Stimulated activated CD8-positive, alpha-beta memory T cell treated with anti-CD3 and anti-CD28 coated beads, Interleukin-7, amount 100 ng/mL, for 48 hours (primary cell): ENCODE results near the gene TTC39A.
"Not testable (repeated sequence)": the region's sequence is repeated elsewhere in the genome, so short reads cannot be mapped to it uniquely, and the experiment has no call there.

Experiments used
- DNase-seq, 2 donors: peaks; one replicate each; pipeline ENCODE4 v3.0.0-alpha.2; 2020; ENCODE audit warnings: low read depth in 1 of 2; ENCODE audit errors: extremely low read depth in 1 of 2

TTC39A gene

GRCh38 chr1:51340380-51340779, 10.0 kb upstream of the TTC39A start:
- no peak for DNase-seq

GRCh38 chr1:51336711-51337110, 6.3 kb upstream of the TTC39A start:
- no peak for DNase-seq

DNA sequence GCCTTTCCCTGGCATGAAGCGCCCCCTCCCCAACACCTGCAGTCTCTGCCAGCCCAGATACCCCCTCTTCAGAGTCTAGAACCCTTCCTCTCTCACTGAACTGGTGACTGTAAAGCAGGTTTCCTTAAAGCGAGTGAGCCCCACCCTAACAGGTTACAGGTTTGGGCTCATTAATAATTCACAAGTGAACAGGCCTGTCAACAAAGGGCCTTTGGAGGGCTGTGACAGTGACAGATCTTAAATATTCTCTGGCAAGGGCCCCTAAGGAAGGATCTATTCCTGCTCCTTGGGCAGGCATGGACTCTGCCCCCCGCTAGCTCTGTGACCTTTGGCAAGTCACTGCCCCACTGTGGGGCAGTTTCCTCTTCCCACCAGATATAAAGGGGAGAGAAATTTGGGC, 5.6 kb upstream of the TTC39A start:
- no peak for DNase-seq

DNA sequence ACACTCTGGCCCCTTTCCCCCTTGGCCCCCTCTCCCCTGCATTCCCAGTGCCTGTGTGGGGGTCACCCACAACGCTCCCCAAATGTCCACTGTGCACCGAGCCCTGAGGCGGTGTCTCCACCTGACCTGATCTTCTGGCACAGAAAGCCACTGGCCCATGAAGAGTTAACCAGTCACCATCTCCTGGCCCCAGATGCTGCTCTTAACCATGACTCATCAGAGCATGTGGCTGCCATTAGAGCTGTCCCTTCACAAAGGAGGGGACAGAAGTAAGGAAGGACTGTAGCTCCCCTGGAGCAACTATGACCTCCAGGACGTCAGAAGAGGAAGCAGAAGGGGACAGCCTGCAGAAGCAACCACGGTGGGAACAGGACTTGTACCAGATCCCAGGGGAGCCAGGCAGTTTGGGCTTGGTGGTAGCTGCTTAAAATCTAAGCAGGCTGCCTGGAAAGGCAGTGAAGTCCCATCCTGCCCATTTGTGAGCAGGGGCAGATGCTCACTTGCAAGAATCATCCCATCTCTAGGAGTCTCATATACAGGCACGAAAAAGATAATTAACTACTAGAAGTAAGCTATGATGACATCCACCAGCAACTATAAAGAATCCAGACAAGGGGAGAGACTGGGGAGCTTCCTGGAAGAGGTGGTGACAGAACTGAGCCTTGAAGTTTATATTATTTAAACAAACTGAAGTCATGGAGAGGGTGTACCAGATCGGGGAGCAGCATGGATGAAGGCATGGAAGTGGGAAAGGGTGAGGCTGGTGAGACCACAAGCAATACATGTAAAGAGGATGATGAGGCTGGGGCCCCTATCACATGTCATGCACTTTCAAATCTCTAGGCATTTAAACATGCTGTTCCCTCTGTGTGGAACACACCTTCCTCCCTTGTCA, 1.1 kb upstream of the TTC39A start:
- DNase-seq = no peak

DNA sequence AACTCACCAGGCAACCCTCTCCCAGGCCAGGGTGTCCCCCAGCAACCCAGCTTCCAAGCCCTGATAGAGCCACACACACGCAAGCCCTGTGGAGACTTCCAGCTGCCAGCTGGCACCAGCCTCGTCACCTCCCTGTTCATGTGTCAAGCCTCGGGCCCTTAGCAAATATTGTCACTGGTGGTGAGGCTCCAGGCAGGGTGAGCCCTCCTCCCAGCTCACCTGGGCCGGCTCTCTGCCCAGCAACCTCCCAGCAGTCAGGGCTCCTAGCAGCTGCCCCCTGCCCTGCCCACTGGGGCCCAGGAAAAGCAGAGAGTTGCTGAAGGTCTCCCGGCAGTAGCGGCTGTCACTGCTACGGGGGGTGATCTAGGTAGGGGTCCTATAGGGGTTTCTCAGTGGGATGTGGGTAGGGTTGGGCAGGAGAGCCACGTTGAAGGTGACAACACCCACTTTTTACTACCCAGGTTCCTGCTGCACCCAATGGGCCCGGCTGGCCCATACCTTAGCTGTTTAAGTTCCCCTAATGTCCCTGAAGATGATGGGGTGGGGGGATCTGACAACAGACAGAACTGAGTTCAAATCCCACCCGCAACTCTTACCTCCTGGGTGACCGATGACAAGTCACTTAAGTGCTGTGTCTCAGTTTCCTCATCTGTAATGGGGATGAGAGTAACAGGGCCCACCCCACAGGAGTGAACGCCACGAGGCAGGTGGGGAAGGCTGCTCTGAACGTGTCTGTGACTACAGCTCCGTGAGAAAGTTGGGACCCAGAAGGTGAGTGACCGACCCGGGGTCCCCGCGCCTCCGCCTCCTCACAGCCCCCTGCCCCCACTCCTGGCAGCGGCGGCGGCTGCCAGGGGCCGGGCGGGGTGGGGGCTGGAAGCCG, 678 bp downstream of the TTC39A start:
- DNase-seq = no peak

- DNase-seq = no peak
Measured at GRCh38 chr1:51328926-51329325, 1.4 kb downstream of the TTC39A start.

GRCh38 chr1:51328279-51328678, 2.1 kb downstream of the TTC39A start:
- DNase-seq = no peak

DNA sequence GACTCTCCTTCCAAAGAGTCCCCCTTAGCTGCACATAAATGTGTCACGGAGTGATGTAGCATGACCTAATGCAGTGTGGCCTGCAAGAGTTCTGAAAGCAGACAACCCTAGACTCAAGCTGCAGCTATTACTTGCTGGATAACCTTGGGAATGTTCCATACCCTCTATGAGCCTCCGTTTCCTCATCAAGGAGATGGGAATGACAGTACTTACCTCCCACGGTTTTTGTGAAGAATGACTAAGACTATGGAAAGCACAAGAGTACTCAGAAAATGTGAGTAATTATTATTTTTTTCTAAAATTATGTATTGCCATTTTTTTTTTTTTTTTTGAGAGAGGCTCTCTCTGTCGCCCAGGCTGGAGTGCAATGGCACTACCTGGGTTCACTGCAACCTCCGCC, 3.0 kb downstream of the TTC39A start:
- DNase-seq = no peak

DNA sequence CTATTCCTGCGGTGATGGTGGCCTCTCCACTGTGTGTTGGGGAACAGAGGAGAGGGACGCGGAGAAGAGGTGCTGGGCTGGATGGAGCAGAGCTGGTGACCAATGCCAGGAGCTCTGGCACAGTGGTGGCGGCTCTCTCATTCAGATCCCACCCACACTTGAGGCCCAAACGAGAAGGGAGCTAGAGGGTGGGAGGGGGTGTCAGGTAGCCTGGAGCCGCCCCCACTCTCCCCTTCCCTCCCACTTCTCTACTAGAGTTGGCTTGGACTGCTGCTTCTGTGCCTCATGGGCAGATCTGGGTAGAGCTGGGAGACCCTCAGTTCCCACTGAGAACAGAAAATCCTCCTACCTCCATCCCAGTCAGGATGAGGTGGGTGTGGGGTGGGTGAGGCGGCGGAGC, 3.5 kb downstream of the TTC39A start:
- DNase-seq = no peak

DNA sequence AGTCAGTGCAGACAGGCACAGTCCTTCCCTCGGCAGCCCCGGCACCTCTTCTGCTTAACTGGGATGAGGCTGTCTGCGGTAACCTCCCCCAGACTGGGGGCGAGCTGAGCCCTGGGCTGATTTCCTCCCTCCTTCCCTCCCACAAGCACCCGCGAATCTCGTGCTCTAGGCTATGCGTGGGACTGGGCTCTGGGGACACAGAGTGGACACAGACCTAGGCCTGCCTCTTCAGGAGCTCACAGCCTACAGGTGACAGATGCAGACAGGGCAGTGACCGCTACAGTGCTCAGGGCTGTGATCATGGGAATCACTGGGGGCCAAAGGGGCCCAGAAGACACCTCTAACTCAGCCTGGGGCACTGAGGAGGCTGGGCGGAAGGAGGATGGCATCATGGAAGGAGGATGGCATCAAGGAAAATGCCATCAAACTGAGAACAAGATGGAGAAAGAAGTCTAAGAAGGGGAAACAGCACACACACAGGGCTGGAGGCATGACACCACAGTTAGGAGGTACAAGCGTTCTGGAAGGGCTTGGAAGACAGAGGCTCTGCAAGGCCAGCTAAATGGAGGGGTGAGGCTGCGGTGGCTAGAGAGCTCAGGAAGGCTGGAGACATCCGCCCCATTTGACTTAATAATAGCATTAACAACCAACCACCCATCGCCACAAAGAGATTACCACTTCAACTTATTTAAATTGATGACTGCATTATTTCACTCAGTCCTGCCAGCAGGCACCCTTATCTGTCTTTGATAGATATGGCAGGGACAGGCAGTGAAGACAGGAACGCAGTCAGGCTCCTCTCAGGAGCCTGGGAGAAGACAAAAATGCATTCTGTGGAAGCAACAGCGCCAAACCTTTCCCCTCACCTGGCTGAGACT, 4.2 kb downstream of the TTC39A start:
- DNase-seq = no peak

- no peak for DNase-seq
Measured at GRCh38 chr1:51325391-51325790, 5.0 kb downstream of the TTC39A start.

GRCh38 chr1:51325011-51325385, 5.4 kb downstream of the TTC39A start:
- DNase-seq = not testable (repeated sequence)

DNA sequence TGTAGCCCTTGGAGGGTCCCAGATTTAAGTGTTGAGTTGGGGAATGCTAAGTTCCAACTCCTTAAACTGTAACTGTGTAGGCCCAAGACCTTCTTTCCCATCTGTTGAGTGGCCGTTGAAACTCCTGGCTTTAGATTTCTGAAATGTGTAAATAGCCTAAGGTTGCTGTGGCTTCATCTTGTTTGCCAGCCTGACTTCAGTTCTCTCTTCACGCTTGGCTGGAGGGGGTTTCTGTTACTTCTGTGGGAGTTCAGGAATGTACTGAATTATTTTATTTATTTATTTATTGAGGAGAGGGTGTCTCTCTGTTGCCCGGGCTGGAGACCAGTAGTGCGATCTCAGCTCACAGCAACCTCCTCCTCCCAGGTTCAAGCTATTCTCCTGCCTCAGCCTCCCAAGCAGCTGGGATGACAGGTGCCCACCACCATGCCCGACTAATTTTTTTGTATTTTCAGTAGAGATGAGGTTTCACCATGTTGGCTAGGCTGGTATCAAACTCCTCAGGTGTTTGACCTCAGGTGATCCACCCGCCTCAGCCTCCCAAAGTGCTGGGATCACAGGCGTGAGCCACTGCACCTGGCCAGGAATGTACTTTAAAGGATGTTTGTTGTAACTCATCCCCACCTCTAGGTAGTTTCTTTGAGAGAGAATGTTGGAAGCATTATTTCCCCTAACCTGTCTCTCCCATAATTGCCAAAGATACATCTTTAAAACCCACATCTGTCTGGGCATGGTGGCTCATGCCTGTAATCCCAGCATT, 5.9 kb downstream of the TTC39A start:
- DNase-seq = no peak

DNA sequence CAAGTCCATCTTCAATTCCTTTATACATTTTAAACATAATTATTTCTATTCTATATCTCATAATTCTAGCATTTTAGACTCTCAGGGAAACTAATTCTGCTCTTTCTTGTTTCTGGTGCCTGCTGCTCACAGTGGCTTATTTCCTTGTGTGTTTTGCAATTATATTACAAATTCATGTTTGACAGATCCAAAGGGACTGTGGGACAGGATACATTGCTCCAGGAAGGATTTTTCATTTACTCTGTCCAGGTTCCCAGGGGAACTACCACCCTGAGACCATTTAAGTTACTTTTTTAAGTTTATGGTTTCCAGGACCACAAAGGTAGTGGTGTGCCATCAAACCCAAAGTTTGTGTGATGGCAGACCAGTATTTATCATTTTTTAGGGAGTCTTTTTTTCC, 6.6 kb downstream of the TTC39A start:
- no peak for DNase-seq

DNA sequence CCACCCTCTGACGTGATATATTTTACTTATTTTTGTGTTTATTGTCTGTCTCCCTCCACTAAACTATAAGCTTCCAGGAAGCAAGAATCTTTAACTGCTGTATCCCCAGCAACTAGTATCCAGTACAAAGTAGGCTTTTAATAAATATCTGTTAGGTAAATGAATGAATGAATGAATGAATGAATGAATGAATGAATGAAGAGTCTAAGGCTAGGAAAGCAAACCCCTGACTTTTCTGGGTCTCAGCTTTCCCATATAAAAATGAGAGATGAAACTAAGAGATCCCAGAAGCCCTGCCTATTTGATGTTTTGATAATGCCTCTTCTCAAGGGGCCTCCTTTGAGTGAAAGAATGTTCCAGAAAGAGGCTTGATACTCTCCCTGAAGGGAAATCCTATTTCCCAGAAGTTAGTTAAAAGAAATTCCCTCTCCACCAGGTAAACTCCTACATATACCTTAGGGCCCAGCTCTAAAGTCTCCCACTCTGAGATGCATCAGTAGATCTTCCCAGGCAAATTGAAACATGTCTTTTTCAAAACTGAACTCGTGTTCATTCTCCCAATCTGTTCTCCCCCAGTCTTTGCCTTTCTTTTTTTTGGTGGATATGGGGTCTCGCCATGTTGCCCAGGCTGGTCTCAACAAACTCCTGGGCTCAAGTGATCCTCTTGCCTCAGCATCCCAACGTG, 7.8 kb downstream of the TTC39A start:
- no peak for DNase-seq

GRCh38 chr1:51321924-51322280, 8.5 kb downstream of the TTC39A start:
- DNase-seq = no peak

- no peak for DNase-seq
Measured at GRCh38 chr1:51320967-51321923, 9.1 kb downstream of the TTC39A start.

GRCh38 chr1:51317798-51318197, 12.6 kb downstream of the TTC39A start:
- no peak for DNase-seq

GRCh38 chr1:51316846-51317120, 13.6 kb downstream of the TTC39A start:
- no peak for DNase-seq
